LNCAP (cell line): ENCODE data around the gene GMEB2.

Experiments
- CTCF ChIP-seq: fragments of 450-650 bp; IDR thresholded peaks from 2 replicates; pipeline ENCODE4 v1.5.1; 2017; ENCODE audit warnings: mild to moderate bottlenecking

Gene GMEB2

GRCh38 chr20:63636752-63637628 lies 10.1 kb upstream of the GMEB2 start:
- TF ChIP-seq CTCF = no peak

GRCh38 chr20:63635431-63636141 lies 8.7 kb upstream of the GMEB2 start:
- TF ChIP-seq CTCF = no peak

- TF ChIP-seq CTCF = no peak
Observed at GRCh38 chr20:63633732-63634131, 6.8 kb upstream of the GMEB2 start.

- TF ChIP-seq CTCF = no peak
Observed at GRCh38 chr20:63628246-63628975, 1.5 kb upstream of the GMEB2 start.

GRCh38 chr20:63627751-63628245 lies 897 bp upstream of the GMEB2 start:
- no peak for TF ChIP-seq CTCF

- TF ChIP-seq CTCF = no peak
Observed at GRCh38 chr20:63627129-63627750, 339 bp upstream of the GMEB2 start.

- TF ChIP-seq CTCF = no peak
Observed at GRCh38 chr20:63625771-63626423, 1.0 kb downstream of the GMEB2 start.
